Stimulated activated CD4-positive, alpha-beta T cell treated with anti-CD3 and anti-CD28 coated beads, Interleukin-15, amount 100 ng/mL, for 48 hours (primary cell): ENCODE data around the gene CYFIP2.

Source experiments
- DNase-seq, 2 donors: peaks; one replicate each; pipeline ENCODE4 v3.0.0-alpha.2; 2020; ENCODE audit warnings: low read depth in 2 of 2

Gene CYFIP2

GRCh38 chr5:157258450-157258849 is 7.5 kb upstream of the CYFIP2 start:
- no peak for DNase-seq

GRCh38 chr5:157259699-157260098 is 6.2 kb upstream of the CYFIP2 start:
- DNase-seq, result no peak

- no peak for DNase-seq
These were observed 2.3 kb upstream of the CYFIP2 start for GRCh38 chr5:157263496-157264090.

DNA sequence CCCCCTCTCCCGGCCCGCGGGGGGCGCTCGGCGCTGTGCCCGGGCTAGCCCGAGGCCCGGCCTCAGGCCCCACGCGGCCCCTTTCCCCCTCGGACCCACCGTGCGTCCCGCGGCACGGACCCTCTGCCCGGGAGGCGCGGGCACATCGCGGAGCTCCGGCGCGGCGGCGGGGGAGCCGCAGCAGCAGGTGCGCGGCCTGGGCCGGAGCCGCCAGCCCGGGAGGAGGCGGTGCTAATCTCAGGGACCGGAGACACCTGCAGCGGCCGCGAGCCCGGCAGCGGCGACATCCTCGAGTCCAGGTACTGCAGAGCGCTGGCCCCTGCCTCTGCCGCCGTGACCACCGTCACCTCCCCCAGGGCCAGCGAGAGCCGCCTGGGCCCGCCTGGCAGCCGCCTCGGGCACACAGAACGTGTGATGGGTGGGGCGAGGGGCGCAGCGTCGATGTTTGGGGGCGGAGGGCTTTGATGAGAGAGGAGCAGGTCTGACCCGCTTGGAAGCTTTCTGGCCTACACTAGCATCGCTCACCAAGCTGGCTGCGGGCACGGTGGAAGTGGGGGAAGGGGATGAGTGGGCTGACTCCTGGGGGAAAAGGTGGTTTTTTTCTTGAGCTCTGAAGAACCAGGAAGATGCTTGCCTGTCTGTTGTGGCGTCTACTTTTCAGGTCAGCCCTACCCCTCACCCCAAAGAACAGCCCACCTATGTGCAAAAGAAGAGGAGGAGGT is 524 bp downstream of the CYFIP2 start:
- DNase-seq, result no peak

DNA sequence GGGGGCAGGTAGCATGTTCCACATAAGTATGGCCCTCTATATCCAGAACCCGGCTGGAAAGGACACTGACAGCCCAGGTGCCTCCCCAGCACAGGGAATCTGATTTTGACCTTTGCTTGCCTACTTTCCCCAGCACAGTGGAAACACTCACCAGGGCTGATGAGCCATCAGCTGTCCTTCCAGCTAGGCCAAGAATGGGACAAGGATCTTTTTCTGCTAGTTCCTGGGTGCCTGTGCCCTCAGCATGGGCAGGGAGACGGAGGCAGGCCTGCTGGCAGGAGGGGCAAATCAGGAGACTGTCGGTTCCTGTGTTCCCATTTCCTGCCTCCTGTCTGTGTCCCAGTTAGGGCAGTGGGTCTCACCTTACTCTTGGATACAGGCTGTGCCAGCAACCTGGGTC is 1.1 kb downstream of the CYFIP2 start:
- no peak for DNase-seq

- no peak for DNase-seq
These were observed 2.0 kb downstream of the CYFIP2 start for GRCh38 chr5:157267761-157268480.

- DNase-seq, result no peak
These were observed 3.3 kb downstream of the CYFIP2 start for GRCh38 chr5:157269165-157269671.

GRCh38 chr5:157269761-157270272 is 3.9 kb downstream of the CYFIP2 start:
- DNase-seq, result no peak

GRCh38 chr5:157270771-157271170 is 4.8 kb downstream of the CYFIP2 start:
- no peak for DNase-seq

GRCh38 chr5:157271740-157272271 is 5.9 kb downstream of the CYFIP2 start:
- peak; percentile 78 to 88 for DNase-seq

GRCh38 chr5:157273131-157273556 is 7.2 kb downstream of the CYFIP2 start:
- DNase-seq, result no peak

DNA sequence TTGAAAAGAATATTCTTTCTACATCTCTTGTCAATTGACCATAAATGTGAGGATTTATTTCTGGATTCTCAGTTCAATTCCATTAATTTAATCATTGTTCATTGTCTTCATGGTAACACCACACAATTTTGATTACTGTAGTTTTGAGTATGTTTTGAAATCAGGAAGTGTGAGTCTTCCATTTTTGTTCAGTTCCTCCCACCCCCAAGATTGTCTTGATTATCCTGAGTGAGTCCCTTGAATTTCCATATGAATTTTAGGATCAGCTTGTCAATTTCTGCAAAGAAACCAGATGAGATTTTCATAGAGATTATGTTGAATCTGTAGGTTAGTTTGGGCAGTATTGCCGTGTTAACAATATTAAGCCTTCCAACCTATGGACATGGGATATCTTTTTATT is 9.5 kb downstream of the CYFIP2 start:
- no peak for DNase-seq

DNA sequence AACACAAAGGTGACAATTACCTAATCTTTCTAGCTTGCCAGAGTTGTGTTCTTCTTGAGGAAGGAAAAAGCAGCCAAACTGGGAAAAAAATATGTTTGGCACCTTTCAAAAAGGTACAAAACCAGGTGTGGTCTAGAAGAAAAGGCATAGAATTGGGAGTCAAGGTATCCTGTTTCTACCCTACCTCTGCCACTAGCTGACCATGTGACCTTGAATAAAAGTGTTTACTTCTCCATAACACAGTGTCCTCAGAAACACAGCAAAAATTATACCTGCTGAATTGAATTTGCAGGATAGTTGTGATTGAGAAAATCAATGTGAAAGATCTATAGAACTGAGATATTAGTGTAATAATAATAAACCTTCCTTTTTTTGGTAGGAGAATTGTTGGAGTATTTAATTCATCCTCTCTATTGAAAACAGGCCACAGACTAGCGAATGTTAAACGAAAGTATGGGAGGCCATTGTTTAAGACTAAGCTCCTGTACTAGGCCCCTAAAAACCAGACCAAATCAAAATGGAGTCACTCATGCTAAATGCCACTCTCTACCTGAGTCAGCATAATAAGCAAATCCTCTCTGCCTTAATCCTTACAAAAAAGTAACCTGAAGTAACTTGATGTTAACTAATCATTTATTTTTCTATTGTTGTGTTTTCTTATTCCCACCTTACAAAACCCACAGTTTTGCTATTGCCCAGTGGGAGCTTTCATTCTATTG is 12.6 kb downstream of the CYFIP2 start:
- no peak for DNase-seq

- DNase-seq, result no peak
These were observed 13.8 kb downstream of the CYFIP2 start for GRCh38 chr5:157279605-157280239.

DNA sequence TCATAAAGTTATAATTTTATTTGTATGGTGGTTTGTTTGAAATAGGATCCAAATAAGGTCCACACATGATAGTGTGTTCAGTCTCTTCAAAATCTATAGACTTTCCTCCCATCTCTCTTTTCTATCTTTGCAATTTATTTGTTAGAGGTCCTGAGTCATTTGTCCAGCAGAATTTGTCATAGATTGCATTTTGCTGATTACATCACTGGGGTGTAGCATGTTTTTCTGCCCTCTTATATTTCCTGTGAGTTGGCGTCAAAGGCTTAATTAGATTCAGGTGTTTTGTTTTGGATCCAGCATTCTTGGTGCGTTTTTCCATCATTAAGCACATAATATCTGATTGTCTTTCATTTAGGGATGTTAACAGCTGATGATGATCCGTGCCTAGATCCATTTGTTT is 15.0 kb downstream of the CYFIP2 start:
- DNase-seq, result no peak

GRCh38 chr5:157282150-157282549 is 16.2 kb downstream of the CYFIP2 start:
- no peak for DNase-seq

DNA sequence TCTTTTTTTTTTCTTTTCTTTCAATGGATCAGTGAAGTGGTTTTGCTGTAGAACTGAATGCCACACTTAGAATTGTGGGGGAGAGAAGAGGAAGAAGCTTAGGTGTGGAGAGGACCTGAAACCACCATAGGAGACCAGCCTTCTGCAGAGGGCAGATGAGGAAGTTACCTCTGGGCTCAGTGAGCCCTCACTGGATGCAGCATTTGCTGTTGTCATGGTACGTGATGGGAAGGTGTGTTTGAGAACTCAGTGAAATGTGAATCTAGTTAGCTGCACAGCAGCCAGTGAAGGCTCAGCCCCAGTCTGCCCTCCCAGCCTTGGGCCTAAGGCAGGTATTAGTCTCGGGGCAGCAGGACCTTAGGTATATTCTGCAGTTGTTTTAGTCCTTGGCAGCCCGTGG is 17.5 kb downstream of the CYFIP2 start:
- DNase-seq, result no peak

DNA sequence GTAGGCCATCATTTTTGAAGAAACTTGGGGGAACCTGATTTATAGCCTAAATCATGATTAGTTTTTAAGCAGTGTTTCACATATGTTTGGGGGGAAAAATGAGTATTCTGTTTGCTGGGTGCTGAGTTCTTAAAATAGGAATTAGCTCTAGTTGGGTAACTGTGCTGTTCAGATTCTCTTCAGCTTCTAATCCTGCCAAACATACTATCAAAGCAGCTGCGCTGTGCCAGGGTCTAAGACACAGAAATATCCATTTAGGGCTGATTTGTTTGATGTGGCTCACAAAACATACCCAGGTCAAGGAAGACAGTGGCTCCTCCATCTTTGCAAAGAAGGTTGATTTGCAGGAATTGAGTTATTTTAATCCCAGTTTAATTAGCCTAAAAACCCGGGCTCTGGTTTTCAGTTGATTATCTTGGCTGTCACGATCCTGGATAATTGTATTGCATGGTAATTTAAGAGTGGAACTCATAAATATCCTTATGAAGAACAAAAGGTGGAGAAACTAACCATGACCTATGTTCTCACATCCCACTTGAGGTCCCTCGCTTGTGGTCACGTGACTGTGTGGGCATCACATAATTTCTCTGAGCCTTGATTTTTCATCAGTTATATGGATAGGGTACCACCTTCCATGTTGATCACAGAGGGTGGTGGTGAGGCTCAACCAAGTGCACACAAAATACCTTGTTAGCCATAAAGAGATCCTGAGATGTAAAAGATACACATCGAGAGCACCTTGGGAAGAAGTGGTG is 18.7 kb downstream of the CYFIP2 start:
- DNase-seq, result no peak

DNA sequence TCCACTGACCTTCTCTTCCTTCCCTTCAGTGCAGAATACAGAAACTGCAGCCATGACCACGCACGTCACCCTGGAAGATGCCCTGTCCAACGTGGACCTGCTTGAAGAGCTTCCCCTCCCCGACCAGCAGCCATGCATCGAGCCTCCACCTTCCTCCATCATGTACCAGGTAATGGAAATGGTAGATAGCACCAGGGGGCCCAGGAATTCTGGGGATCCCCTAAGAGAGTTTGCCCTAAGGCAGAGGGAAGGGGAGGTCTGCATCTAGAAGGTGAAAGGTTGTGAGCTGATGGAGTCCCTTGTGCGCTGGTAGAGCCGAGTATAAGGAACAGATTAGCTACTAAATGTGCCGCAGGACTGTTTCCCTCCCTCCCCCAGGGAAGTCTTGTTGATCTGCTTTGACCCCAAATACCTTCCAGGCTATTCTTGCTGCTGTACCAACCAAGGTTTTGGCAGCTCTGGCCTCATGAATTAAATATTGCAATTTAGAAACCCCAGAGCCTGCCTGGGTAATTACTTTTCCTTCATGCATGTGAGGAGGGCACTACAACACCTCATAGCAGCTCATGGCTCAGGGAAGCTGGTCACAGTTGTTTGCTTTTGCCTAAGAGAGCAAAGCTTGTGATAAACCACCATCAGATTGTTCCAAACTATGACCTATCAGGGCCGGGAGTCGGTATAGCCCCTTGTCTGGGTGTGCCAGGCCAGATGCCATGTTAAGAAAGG is 19.6 kb downstream of the CYFIP2 start:
- no peak for DNase-seq

GRCh38 chr5:157286761-157287211 is 20.9 kb downstream of the CYFIP2 start:
- no peak for DNase-seq
